ENCODE results near the gene SUCLA2.

GRCh38 chr13:47990427-47990826, 10.6 kb downstream of the SUCLA2 start:
- TF ChIP-seq EZH2 (IDR thresholded peaks at IDR 0.05; ENCODE audit: insufficient read depth, poor library complexity, severe bottlenecking) (no peak), EZH2phosphoT487 (IDR thresholded peaks at IDR 0.05; ENCODE audit: insufficient read depth, low read depth) (no peak)

Data from GM23248 (cell line).